GM12873 (cell line): ENCODE data around the gene LMOD1.

Source experiments
- CTCF ChIP-seq: IDR thresholded peaks from 2 replicates; pipeline ENCODE4 v1.5.1; 2012; ENCODE audit warnings: low read depth, mild to moderate bottlenecking, moderate library complexity, low read length, control low read depth; ENCODE audit not compliant: insufficient read depth; ENCODE audit errors: missing control alignments

Gene LMOD1

GRCh38 chr1:201938440-201939035 is 7.8 kb downstream of the LMOD1 start:
- no peak for TF ChIP-seq CTCF

- TF ChIP-seq CTCF = no peak
Measured at GRCh38 chr1:201937624-201938213, 8.6 kb downstream of the LMOD1 start.

- TF ChIP-seq CTCF = no peak
Measured at GRCh38 chr1:201933840-201934430, 12.4 kb downstream of the LMOD1 start.

- no peak for TF ChIP-seq CTCF
Measured at GRCh38 chr1:201930803-201931202, 15.5 kb downstream of the LMOD1 start.

GRCh38 chr1:201930137-201930536 is 16.2 kb downstream of the LMOD1 start:
- TF ChIP-seq CTCF = no peak

- TF ChIP-seq CTCF = no peak
Measured at GRCh38 chr1:201928266-201928665, 18.1 kb downstream of the LMOD1 start.

GRCh38 chr1:201925981-201926645 is 20.2 kb downstream of the LMOD1 start:
- TF ChIP-seq CTCF = no peak
